T-cell (primary cell): Measurements from ENCODE around the gene CAV1. TPM values are rescaled to one million over a fixed set of nuclear protein-coding genes. Genes with fewer than 3 reads are reported as not detected.

ENCODE experiments used
- ATAC-seq, 4 experiments: fragments of 200-7000 bp in 3 of 4; fragments of 150-1000 bp in 1 of 4; cut with Tn5 transposase; replicated peaks in 1 of 4; 1 replicate in 3 of 4; 2 replicates in 1 of 4; pipeline ENCODE4 v1.10.0; 2021; ENCODE audit warnings: moderate library complexity in 3 of 4, mild to moderate bottlenecking in 2 of 4, moderate number of reproducible peaks in 1 of 4
- CTCF ChIA-PET, 2 donors: fragments of 300-600 bp; sonication (Branson Sonifier 250); formaldehyde crosslinking; loops; one replicate each; lab custom pipeline; 2022; ENCODE audit warnings: antibody characterized with exemption in 2 of 2; lab: Charles Lee
- POLR2A ChIA-PET, 2 donors: fragments of 300-600 bp; sonication (Branson Sonifier 250); formaldehyde crosslinking; loops; one replicate each; lab custom pipeline; 2022; ENCODE audit warnings: antibody characterized with exemption in 2 of 2; lab: Charles Lee
- DNase-seq, 35 experiments: peaks; one replicate each; pipeline versions ENCODE4 v3.0.0 to v3.0.0-alpha.2; 2013 to 2023
- H3K27ac ChIP-seq: one replicate; pipeline ENCODE4 v1.5.1; 2013; ENCODE audit warnings: low read length
- H3K27me3 ChIP-seq, 2 experiments: replicated peaks in 1 of 2; 1 replicate in 1 of 2; 2 replicates in 1 of 2; pipeline versions ENCODE4 v1.6.1 to v1.7.0; 2013; ENCODE audit warnings: low read length in 1 of 2, mixed read lengths in 1 of 2; ENCODE audit not compliant: control insufficient read depth in 2 of 2, insufficient read depth in 2 of 2; ENCODE audit errors: extremely low read depth in 1 of 2
- H3K36me3 ChIP-seq, 2 donors: 1 replicate in 1 of 2; 2 replicates in 1 of 2; pipeline versions ENCODE4 v1.6.1 to v1.7.0; 2013; ENCODE audit warnings: low read length in 1 of 2; ENCODE audit not compliant: control insufficient read depth in 2 of 2, insufficient read depth in 1 of 2; ENCODE audit errors: extremely low read depth in 1 of 2
- H3K4me1 ChIP-seq, 2 experiments: 1 replicate in 1 of 2; 2 replicates in 1 of 2; pipeline versions ENCODE4 v1.6.1 to v1.7.0; 2013; ENCODE audit warnings: low read length in 2 of 2, mixed read lengths in 1 of 2; ENCODE audit not compliant: insufficient read depth in 2 of 2, control insufficient read depth in 1 of 2; ENCODE audit errors: extremely low read depth in 1 of 2
- H3K4me3 ChIP-seq, 2 donors: 1 replicate in 1 of 2; 2 replicates in 1 of 2; pipeline versions ENCODE4 v1.5.1 to v1.7.0; 2013; ENCODE audit warnings: mild to moderate bottlenecking in 2 of 2, low read length in 1 of 2, moderate library complexity in 1 of 2; ENCODE audit not compliant: control insufficient read depth in 1 of 2; ENCODE audit errors: extremely low read depth in 1 of 2
- H3K9me3 ChIP-seq: 2 replicates; pipeline ENCODE4 v1.7.0; 2013
- H3K27ac Mint-ChIP-seq, 2 donors: one replicate each; pipeline ENCODE4 v1.8.0; 2020 to 2021; ENCODE audit warnings: mild to moderate bottlenecking in 2 of 2, mixed read lengths in 2 of 2
- H3K27me3 Mint-ChIP-seq, 2 donors: one replicate each; pipeline ENCODE4 v1.8.0; 2021 to 2022; ENCODE audit warnings: mixed read lengths in 2 of 2
- H3K36me3 Mint-ChIP-seq: one replicate; pipeline ENCODE4 v1.8.0; 2021; ENCODE audit warnings: mixed read lengths
- H3K4me1 Mint-ChIP-seq, 3 donors: one replicate each; pipeline ENCODE4 v1.8.0; 2020 to 2022; ENCODE audit warnings: mixed read lengths in 3 of 3, mild to moderate bottlenecking in 1 of 3
- H3K4me3 Mint-ChIP-seq, 3 donors: one replicate each; pipeline ENCODE4 v1.8.0; 2020 to 2022; ENCODE audit warnings: mild to moderate bottlenecking in 3 of 3, mixed read lengths in 3 of 3, moderate library complexity in 3 of 3
- H3K9me3 Mint-ChIP-seq, 3 donors: one replicate each; pipeline ENCODE4 v1.8.0; 2020 to 2022; ENCODE audit warnings: mixed read lengths in 3 of 3
- WGBS: methylation state at CpG from one replicate; pipeline ENCODE4 v1.1.5; 2013; ENCODE audit warnings: missing lambda C conversion rate; ENCODE audit not compliant: insufficient coverage; 5-methylcytosine and 5-hydroxymethylcytosine counted together
- total RNA-seq, 35 experiments: library from RNA in 6 of 35; stranded (reverse) in 6 of 35; fragments of 120-200 nt in 1 of 35; gene quantifications; one replicate each; pipeline versions ENCODE4 v1.2.1 to v1.2.4 and lab custom pipeline; 2013 to 2026

Gene CAV1
- total RNA-seq, 5 donors from 2014 or later (not counting 1 experiment from before 2014, with no cell fraction given): 0.25 to 1.4 (median 0.98) TPM; not detected in 1

DNA sequence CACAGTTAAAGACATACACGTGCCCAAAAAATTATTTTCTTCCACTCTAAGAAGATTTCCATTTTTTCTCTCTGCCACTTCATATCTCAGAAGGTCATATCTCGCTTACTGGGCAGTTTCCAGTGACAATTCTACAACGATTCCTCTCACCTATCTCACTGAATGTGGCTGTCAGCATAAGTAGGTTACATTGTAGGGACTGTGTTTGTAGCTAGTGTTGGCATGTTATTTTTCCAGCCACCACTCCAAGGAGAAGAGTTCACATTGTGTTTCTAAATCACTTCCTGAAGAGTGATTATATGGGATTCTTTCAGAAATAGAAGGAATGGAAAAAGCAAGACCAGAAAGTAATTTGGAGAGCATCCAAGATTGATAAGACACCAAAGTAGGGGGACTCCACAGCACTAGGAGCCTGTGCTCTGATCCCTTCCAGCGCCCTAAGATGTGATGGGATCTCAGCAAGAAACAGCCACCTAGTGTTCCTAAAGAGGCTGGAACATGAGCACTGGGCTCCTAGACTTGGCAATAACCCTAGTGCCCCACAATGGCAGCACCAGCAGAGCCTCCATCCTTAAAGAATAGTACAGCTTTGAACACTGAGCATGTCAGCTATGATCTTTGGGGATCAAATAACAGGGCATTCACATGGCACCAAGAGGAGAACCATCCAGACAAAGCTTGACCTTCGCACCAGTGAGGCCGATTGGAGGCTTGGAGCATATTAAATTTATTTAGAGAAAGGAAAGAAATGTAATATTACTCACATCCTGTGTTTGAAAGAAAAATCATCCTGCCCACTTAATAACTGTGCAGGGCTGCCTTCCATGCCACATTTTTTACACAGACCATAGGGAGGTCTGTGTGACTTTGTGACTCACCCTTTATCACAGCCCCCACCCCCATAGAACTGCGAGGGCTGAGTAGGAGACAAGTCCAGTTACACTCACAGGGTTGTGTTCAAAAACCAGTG, 51.8 kb downstream of the CAV1 start:
- Histone ChIP-seq H3K27me3 (no peaks in the 10 kb centered on the region), H3K27ac (no peak overlapping the region), H3K4me3 (no peak overlapping the region), H3K4me1 (no peaks in the 10 kb centered on the region), H3K36me3 (no peaks in the 10 kb centered on the region), H3K9me3 (no peaks in the 10 kb centered on the region)
- Mint-ChIP-seq H3K27ac (no peak overlapping the region), H3K9me3 (no peaks in the 10 kb centered on the region), H3K27me3 (peaks cover 0 to 8% of the 10 kb centered on the region in 2 donors), H3K4me1 (no peaks in the 10 kb centered on the region), H3K36me3 (no peaks in the 10 kb centered on the region), H3K4me3 (no peak overlapping the region)
- WGBS: no CpG with 5 or more reads among the region's 7 CpGs
- DNase-seq (no peak), ATAC-seq (no peak)
- POLR2A ChIA-PET: no interaction called here
- CTCF ChIA-PET: interaction anchor here (0.7 to 1.7 kb wide), 5 partner anchors 10 to 14 kb away, joined by 4 to 5 read pairs (median 4); no protein-coding TSS in a partner anchor

DNA sequence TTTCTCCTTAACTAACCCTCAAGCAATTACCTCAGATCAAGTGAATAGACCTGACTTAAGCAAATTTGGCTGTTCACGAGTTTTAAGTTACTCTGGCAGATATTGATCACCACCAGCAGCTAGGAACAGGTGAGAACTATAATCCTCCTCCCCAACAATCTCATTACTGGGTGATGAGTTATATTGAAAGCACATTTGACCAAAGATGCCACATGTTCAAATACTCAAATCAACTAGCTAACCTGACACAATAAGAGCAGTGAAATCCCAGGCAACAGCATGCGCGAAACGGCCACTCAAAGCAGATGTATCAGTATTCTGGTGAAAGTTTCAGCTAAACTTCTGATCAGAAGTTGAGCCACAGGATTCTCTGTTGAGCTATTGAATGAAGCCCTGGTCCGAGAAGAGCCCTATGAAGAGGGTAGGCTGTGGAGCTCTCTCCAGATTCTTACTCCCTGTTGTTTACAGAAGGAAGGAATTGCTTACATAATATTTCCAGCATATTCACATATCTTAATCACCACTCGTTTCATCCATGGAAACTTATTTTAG, 52.6 kb downstream of the CAV1 start:
- Histone ChIP-seq H3K36me3 (no peaks in the 10 kb centered on the region), H3K27ac (no peak overlapping the region), H3K9me3 (no peaks in the 10 kb centered on the region), H3K27me3 (no peaks in the 10 kb centered on the region), H3K4me3 (no peak overlapping the region), H3K4me1 (no peaks in the 10 kb centered on the region)
- no peaks in the 10 kb centered on the region for H3K9me3 Mint-ChIP-seq
- no peak overlapping the region for H3K27ac Mint-ChIP-seq
- ChIA-PET POLR2A (no interaction called here), CTCF (interaction anchor here (0.6 to 1.7 kb wide), 5 partner anchors 9 to 1650 kb away, joined by 4 read pairs; no protein-coding TSS in a partner anchor)
- WGBS: no CpG with 5 or more reads among the region's 6 CpGs
- H3K36me3 Mint-ChIP-seq: no peaks in the 10 kb centered on the region
- no peak for ATAC-seq
- H3K4me3 Mint-ChIP-seq: no peak overlapping the region
- peaks cover 0 to 8% of the 10 kb centered on the region in 2 donors for H3K27me3 Mint-ChIP-seq
- H3K4me1 Mint-ChIP-seq: no peaks in the 10 kb centered on the region
- DNase-seq: no peak

GRCh38 chr7:116578526-116578925, 53.7 kb downstream of the CAV1 start:
- Histone ChIP-seq H3K36me3 (no peaks in the 10 kb centered on the region), H3K27ac (no peak overlapping the region), H3K4me3 (no peak overlapping the region), H3K27me3 (no peaks in the 10 kb centered on the region), H3K4me1 (no peaks in the 10 kb centered on the region), H3K9me3 (no peaks in the 10 kb centered on the region)
- no peak overlapping the region for H3K4me3 Mint-ChIP-seq
- no peak for ATAC-seq
- WGBS: no CpG with 5 or more reads among the region's 3 CpGs
- no peaks in the 10 kb centered on the region for H3K36me3 Mint-ChIP-seq
- no peak for DNase-seq
- CTCF ChIA-PET: interaction anchor here in 1 of 2 donors (1.7 kb wide), 1 partner anchor 11 kb away, joined by 4 read pairs; no protein-coding TSS in a partner anchor
- H3K27me3 Mint-ChIP-seq: peaks cover 0 to 8% of the 10 kb centered on the region in 2 donors
- H3K4me1 Mint-ChIP-seq: peaks cover 5 to 8% (median 7%) of the 10 kb centered on the region in 3 donors
- no peaks in the 10 kb centered on the region for H3K9me3 Mint-ChIP-seq
- H3K27ac Mint-ChIP-seq: no peak overlapping the region
- POLR2A ChIA-PET: no interaction called here

GRCh38 chr7:116579322-116579721, 54.5 kb downstream of the CAV1 start:
- Histone ChIP-seq H3K4me3 (no peak overlapping the region), H3K27ac (no peak overlapping the region), H3K9me3 (no peaks in the 10 kb centered on the region), H3K27me3 (no peaks in the 10 kb centered on the region), H3K4me1 (no peaks in the 10 kb centered on the region), H3K36me3 (no peaks in the 10 kb centered on the region)
- CTCF ChIA-PET: no interaction called here
- no peak for DNase-seq
- WGBS: no CpG with 5 or more reads among the region's 1 CpG
- no peak overlapping the region for H3K27ac Mint-ChIP-seq
- ATAC-seq: no peak
- peaks cover 0 to 8% of the 10 kb centered on the region in 2 donors for H3K27me3 Mint-ChIP-seq
- H3K36me3 Mint-ChIP-seq: no peaks in the 10 kb centered on the region
- H3K9me3 Mint-ChIP-seq: no peaks in the 10 kb centered on the region
- peaks cover 6 to 8% (median 7%) of the 10 kb centered on the region in 3 donors for H3K4me1 Mint-ChIP-seq
- POLR2A ChIA-PET: no interaction called here
- no peak overlapping the region for H3K4me3 Mint-ChIP-seq

DNA sequence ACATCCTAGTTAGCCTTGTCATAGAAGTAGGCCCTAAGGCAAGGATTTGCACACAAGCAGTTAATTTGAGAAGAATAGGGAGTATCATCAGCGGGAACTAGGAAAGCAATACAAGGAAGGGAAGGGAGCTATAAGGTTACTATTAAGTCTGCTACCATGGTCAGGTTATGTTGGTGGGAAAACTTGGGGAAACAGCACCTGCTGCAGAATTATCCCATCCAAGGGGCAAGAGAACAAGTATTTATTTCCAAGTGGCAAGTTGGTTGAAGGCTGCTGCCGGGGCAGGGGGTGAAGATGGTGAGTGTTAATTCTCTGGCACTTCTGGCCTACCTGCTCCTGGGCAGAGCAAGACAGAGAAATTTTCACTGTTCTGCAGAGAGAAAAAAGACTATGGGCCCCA, 55.0 kb downstream of the CAV1 start:
- H3K27ac ChIP-seq: no peak overlapping the region
- H3K27me3 ChIP-seq: no peaks in the 10 kb centered on the region
- H3K27ac Mint-ChIP-seq: no peak overlapping the region
- ChIA-PET CTCF (no interaction called here), POLR2A (no interaction called here)
- no peak overlapping the region for H3K4me3 ChIP-seq
- no peaks in the 10 kb centered on the region for H3K4me1 ChIP-seq
- no peaks in the 10 kb centered on the region for H3K9me3 Mint-ChIP-seq
- no peaks in the 10 kb centered on the region for H3K36me3 ChIP-seq
- peaks cover 6 to 8% (median 7%) of the 10 kb centered on the region in 3 donors for H3K4me1 Mint-ChIP-seq
- H3K36me3 Mint-ChIP-seq: no peaks in the 10 kb centered on the region
- WGBS: 100% methylated on average over 2 of the region's 2 CpGs
- no peaks in the 10 kb centered on the region for H3K9me3 ChIP-seq
- DNase-seq (no peak), ATAC-seq (no peak)
- H3K27me3 Mint-ChIP-seq: peaks cover 0 to 8% of the 10 kb centered on the region in 2 donors
- H3K4me3 Mint-ChIP-seq: no peak overlapping the region

DNA sequence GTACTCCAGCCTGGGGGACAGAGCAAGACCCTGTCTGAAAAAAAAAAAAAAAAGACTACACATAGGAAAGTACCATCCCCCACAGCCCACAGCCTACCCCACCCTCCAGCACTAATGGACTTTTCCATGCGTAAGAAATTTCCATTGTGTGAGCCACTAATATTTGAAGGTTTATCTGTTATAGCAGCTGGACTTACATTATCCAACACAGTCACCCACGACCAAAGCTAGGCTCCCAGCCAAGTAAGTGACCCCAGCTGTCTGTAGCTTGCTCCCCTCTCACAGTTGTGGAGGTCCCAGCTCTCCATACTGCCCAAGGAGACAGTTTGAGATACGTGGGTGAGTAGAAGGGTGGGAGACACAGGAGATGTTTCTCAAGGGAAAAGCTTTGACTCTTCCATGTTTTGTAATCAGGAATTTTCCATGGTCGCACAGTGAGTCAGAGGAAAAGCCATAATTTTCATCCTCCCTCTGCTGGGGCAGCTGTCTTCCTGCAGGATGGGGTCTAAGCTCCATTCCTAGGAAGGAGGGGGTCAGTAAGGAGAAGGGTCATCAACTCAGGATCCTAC, 57.4 kb downstream of the CAV1 start:
- POLR2A ChIA-PET: interaction anchor here in 1 of 2 donors (0.5 kb wide), 1 partner anchor 35 kb away, joined by 6 read pairs; no protein-coding TSS in a partner anchor
- no peaks in the 10 kb centered on the region for H3K9me3 Mint-ChIP-seq

More for the DNA sequence above, 57.4 kb downstream of the CAV1 start:
- Mint-ChIP-seq H3K27ac (no peak overlapping the region), H3K36me3 (no peaks in the 10 kb centered on the region), H3K27me3 (peaks cover 0 to 2% of the 10 kb centered on the region in 2 donors), H3K4me3 (no peak overlapping the region), H3K4me1 (peaks cover 6 to 8% (median 7%) of the 10 kb centered on the region in 3 donors)
- ATAC-seq: no peak
- WGBS: no CpG with 5 or more reads among the region's 4 CpGs
- DNase-seq: no peak
- Histone ChIP-seq H3K27ac (no peak overlapping the region), H3K27me3 (no peaks in the 10 kb centered on the region), H3K4me3 (no peak overlapping the region), H3K9me3 (no peaks in the 10 kb centered on the region), H3K36me3 (no peaks in the 10 kb centered on the region), H3K4me1 (no peaks in the 10 kb centered on the region)
- CTCF ChIA-PET: interaction anchor here (0.7 to 2.6 kb wide), 4 partner anchors 8 to 438 kb away, joined by 3 to 15 read pairs (median 4); no protein-coding TSS in a partner anchor
